Adrenal gland (tissue), 19 donors: ENCODE data around the gene SPDYE2. TPM values are rescaled to one million over a fixed set of nuclear protein-coding genes. Genes with fewer than 3 reads are reported as not detected.
A peak's percentile ranks its signal among the peaks of the same experiment; 100 is the strongest.
"Not testable (repeated sequence)": the region's sequence is repeated elsewhere in the genome, so short reads cannot be mapped to it uniquely, and the experiment has no call there.

Experiments used
- DNase-seq, 7 donors: peaks; one replicate each; pipeline ENCODE4 v3.0.0-alpha.2; 2019 to 2020
- H3K27ac ChIP-seq, 5 donors: fragments of 200-600 bp; sonication (generic) in 4 of 5; 1 replicate in 3 of 5; 2 replicates in 2 of 5; pipeline versions ENCODE4 v1.5.1 to v1.8.0; 2016 to 2020; ENCODE audit warnings: mild to moderate bottlenecking in 1 of 5
- H3K27me3 ChIP-seq: fragments of 200-600 bp; 2 replicates; pipeline ENCODE4 v1.8.0; 2021
- H3K36me3 ChIP-seq, 2 donors: fragments of 200-600 bp; replicated peaks in 1 of 2; 1 replicate in 1 of 2; 2 replicates in 1 of 2; pipeline versions ENCODE4 v1.5.1 to v1.8.0; 2018 to 2022
- H3K4me1 ChIP-seq, 2 donors: fragments of 200-600 bp; replicated peaks in 1 of 2; 1 replicate in 1 of 2; 2 replicates in 1 of 2; pipeline versions ENCODE4 v1.5.1 to v1.8.0; 2018 to 2021
- H3K4me3 ChIP-seq, 4 donors: fragments of 200-600 bp; sonication (generic) in 3 of 4; one replicate each; pipeline ENCODE4 v1.5.1; 2016 to 2018
- H3K9me3 ChIP-seq, 3 donors: fragments of 200-600 bp; sonication (generic) in 1 of 3; replicated peaks in 1 of 3; 1 replicate in 2 of 3; 2 replicates in 1 of 3; pipeline versions ENCODE4 v1.5.1 to v1.8.0; 2016 to 2021
- WGBS, 4 donors: extraction: QIAGEN DNeasy Blood & Tissue Kit in 2 of 4; methylation state at CpG; one replicate each; pipeline versions ENCODE4 v1.1.5 to v1.1.7; 2013 to 2017; 5-methylcytosine and 5-hydroxymethylcytosine counted together
- intact Hi-C, 2 donors: fragments of 100-400 bp; cut with DNase I; formaldehyde crosslinking; loops; one replicate each; pipeline versions ENCODE4 v1.14.1 to v1.15.0; 2022 to 2023
- long read RNA-seq, 10 donors: library from polyadenylated mRNA in 3 of 10; unstranded in 2 of 10; stranded (forward) in 1 of 10; transcript quantifications; one replicate each; pipeline ENCODE4 v2.0.0 and lab custom pipeline, GENCODE V29; 2021 to 2026
- polyA plus RNA-seq, 3 donors: library from polyadenylated mRNA; stranded (reverse); fragments of 200-250 nt in 2 of 3; fragments of 350-450 nt in 1 of 3; fragmentation: Illumina TruSeq in 1 of 3; extraction: RNeasy Lipid Tissue Mini Kit (QIAGEN cat#74804) in 1 of 3; gene quantifications; one replicate each; pipeline ENCODE4 v1.2.3, GENCODE V29; 2013 to 2014
- total RNA-seq, 9 donors: library from RNA; depleted of rRNA in 4 of 9; stranded (reverse); fragments of >200 nt in 4 of 9; fragments of 120-200 nt in 1 of 9; fragmentation: NEBNext Ultra II Directional in 1 of 9; extraction: Animal tissue kit (Norgen Biotek cat#: 25700) in 1 of 9; gene quantifications; one replicate each; pipeline versions ENCODE4 v1.1.0 to v1.2.4, GENCODE V29; 2013 to 2023
- donor health status: healthy with polysubstance abuse.
- donor health status: Bipolar disorder and iron deficiency.
- donor health status: DM: yes; HTN: yes; CAD: no.
- donor health status: DM: no; HTN: no; CAD: no.
- donor health status: DM: no; HTN: no; CAD: no.
- donor health status: DM: yes; HTN: yes; CAD: no.

The SPDYE2 gene, protein sequence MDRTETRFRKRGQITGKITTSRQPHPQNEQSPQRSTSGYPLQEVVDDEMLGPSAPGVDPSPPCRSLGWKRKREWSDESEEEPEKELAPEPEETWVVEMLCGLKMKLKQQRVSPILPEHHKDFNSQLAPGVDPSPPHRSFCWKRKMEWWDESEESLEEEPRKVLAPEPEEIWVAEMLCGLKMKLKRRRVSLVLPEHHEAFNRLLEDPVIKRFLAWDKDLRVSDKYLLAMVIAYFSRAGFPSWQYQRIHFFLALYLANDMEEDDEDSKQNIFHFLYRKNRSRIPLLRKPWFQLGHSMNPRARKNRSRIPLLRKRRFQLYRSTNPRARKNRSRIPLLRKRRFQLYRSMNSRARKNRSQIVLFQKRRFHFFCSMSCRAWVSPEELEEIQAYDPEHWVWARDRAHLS
- total RNA-seq (under 1 TPM in 2 of 9 donors, not detected in 7; 0.15 to 0.29 TPM), polyA plus RNA-seq (under 1 TPM in 1 of 3 donors, not detected in 2; 0.17 TPM)
- long read RNA-seq, donor 1, partial matches to known transcripts = 10 of 10 reads
- long read RNA-seq, donor 1, other reads (novel, unspliced or antisense) = 0 of 10 reads
- long read RNA-seq, donor 2 = 0 reads
- long read RNA-seq, donor 3 = 0 reads
- long read RNA-seq, donor 4, partial matches to known transcripts = 0 of 8 reads
- long read RNA-seq, donor 4, other reads (novel, unspliced or antisense) = 8 of 8 reads
- long read RNA-seq, donor 5, partial matches to known transcripts = 0 of 4 reads
- long read RNA-seq, donor 5, other reads (novel, unspliced or antisense) = 4 of 4 reads
- long read RNA-seq, donor 6, partial matches to known transcripts = 0 of 1 reads
- long read RNA-seq, donor 6, other reads (novel, unspliced or antisense) = 1 of 1 reads
- long read RNA-seq, donor 7 = 0 reads
- long read RNA-seq, donor 8 = 0 reads
- long read RNA-seq, donor 9, partial matches to known transcripts = 12 of 12 reads
- long read RNA-seq, donor 9, other reads (novel, unspliced or antisense) = 0 of 12 reads
- long read RNA-seq, donor 10 = 0 reads

DNA sequence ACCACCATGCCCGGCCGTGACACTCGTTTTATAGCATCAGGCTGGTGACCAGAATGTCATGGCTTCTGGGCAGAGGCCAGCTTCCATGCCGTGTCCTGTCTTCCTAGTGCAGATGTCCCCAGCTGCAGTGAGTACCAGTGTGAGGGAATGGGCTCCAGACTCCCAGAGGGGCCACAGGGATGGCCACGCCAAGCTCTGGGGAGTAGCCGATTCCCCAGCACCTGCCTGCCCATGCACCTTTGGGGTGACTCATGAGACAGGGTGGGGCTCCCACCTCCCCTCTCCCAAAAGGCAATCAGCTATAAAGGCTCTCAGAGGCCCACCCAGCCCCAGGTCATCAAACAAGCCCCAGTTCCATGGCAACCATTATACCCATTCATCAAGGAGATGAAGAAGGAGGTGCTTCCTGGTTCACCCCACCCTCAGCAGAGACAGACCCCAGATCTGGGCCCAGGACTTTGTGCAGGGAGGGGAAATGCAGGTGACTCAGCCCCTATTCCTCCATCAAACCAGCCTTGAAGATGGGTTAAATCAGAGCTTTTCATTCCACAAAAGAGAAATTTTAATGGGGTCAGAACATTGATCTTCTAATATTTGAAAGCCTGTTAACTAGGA is at the start of gene SPDYE2:
Gene SPDYE2 (plus strand): TSS at position 419 of the 615 bp plus-strand sequence. CDS start 2,030 bp downstream, outside the sequence.
- H3K4me3 ChIP-seq, H3K9me3 ChIP-seq, DNase-seq, H3K4me1 ChIP-seq, intact Hi-C loops, H3K36me3 ChIP-seq, H3K27ac ChIP-seq, H3K27me3 ChIP-seq: not testable (repeated sequence)
- no CpG with 5 or more reads among the region's 6 CpGs for WGBS, 4 donors

DNA sequence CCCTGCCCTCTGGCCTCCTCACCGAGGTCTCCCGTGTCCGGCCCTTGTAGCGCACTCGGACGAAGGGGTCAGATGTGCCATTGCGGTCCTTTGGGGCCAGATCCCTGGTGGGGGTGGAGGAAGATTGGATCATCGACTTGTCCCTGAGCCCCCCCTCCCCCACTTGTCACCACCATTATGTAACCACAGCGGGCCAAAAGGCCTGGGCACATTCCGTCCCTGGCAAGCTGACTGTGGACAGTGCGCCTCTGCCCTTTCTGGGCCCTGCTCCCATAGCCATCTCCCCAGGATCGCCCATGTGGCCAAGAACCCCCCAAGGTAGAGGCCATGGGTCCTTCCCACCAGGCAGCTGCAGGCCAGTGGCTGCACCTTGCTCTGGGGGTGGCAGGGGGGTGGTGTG is 47.9 kb upstream of the SPDYE2 start:
- H3K27ac ChIP-seq, H3K4me3 ChIP-seq, H3K36me3 ChIP-seq, H3K9me3 ChIP-seq, H3K27me3 ChIP-seq, DNase-seq, H3K4me1 ChIP-seq, intact Hi-C loops: not testable (repeated sequence)
- no CpG with 5 or more reads among the region's 12 CpGs for WGBS, 4 donors

DNA sequence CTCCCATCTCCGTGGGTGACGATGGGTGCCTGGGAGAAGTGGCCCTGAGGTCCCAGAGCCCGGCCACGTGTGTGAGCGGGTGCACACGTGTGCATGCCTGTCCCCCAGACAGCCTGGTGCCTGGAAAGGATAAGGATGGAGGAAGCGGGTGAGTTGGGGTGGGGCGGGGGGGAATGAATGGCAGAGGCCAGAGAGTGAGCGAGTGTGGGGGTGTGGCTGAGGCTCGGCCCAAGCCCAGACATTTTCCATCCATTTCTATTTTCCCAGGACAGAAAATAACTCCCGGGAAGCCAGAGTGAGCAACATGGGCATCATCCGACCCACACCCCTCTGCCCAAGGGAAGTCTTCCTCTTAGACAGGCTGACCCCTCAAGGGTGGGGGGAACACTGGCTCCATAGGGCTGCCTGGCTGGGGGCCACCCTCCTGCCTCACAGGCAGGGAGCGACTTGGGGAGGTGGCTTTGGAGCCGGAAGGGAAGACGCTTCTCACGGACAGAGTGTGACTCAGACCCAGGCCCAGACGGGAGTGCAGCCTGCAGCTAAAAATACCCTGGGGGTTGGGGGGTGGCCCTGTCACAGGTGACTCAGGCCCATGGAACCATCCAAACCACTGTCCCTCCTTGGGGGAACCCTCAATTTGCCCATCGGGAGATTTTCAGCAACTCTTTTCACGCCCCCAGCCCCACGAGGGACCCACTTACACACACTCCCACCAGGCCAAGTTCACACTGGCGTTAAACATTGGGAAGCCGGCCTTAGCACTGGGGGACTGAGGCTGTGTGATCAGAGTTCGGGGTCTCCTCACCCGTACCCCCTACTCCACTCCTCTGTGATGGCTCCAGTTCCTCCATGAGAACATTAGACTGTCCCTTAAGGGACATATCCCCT is 45.5 kb upstream of the SPDYE2 start:
- 49 to 64% (median 55%) methylated on average over 3 to 5 of the region's 24 CpGs for WGBS, 4 donors
- peak in 5 of 7 donors; percentile 16 to 52 (median 23) for DNase-seq
- H3K36me3 ChIP-seq, H3K4me3 ChIP-seq, H3K27me3 ChIP-seq, intact Hi-C loops, H3K4me1 ChIP-seq, H3K9me3 ChIP-seq: not testable (repeated sequence)
- H3K27ac ChIP-seq = peak overlapping the region in 2 of 5 donors; percentile 54 to 74

DNA sequence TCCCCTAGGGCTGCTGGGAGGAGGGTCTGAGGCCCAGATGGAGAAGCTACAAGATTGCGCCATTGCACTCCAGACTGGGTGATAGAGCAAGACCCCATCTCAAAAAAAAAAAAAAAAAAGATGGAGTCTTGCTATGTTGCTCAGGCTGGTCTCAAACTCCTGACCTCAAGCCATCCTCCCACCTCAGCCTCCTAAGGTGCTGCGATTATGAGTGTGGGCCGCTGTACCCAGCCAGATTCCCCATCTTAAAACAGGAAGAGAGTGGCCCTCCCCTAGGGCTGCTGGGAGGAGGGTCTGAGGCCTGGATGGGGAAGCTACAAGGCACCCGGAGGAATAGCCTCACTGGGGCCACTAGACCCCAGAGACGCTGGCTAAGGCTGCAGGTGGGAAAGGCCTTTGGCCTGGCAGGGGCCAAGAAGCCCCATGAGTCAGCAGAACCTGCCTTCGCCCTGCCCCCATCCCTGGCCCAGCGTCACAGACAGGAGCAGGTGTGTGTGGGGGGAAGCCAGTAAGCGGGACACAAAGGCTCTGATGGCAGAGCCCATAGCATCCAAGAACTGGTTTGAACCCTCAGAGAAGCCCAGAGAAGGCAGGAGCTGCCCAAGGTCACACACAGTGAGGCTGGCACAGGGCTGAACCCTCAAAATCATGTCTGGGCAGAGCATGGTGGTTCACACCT is 43.5 kb upstream of the SPDYE2 start:
- H3K9me3 ChIP-seq, H3K4me3 ChIP-seq, intact Hi-C loops, H3K27ac ChIP-seq, H3K36me3 ChIP-seq, H3K4me1 ChIP-seq, H3K27me3 ChIP-seq: not testable (repeated sequence)
- DNase-seq = peak; percentile 4 to 49 (median 18)
- 83 to 86% (median 86%) methylated on average over 2 of the region's 8 CpGs for WGBS, 4 donors

DNA sequence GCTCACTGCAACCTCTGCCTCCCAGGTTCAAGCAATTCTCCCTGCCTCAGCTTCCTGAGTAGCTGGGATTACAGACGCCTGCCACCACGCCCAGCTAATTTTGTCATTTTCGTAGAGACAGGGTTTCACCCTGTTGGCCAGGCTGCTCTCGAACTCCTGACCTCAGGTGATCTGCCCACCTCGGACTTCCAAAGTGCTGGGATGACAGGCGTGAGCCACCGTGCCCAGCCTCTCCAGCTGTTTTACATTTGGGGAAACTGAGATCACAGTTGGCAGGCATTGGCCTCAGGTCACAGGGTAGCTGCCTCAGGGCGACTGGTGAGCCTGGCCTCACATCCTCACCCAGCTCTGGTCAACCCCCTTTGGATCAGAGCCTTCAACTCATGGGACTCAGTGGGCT is 40.5 kb upstream of the SPDYE2 start:
- intact Hi-C loops, H3K9me3 ChIP-seq, H3K27ac ChIP-seq, H3K27me3 ChIP-seq, H3K4me1 ChIP-seq, H3K4me3 ChIP-seq, H3K36me3 ChIP-seq: not testable (repeated sequence)
- WGBS, 4 donors = 73 to 75% methylated on average over 4 of the region's 8 CpGs; no CpG with 5 or more reads in 2 of the 4 donors
- peak in 1 of 7 donors; percentile 10 for DNase-seq

DNA sequence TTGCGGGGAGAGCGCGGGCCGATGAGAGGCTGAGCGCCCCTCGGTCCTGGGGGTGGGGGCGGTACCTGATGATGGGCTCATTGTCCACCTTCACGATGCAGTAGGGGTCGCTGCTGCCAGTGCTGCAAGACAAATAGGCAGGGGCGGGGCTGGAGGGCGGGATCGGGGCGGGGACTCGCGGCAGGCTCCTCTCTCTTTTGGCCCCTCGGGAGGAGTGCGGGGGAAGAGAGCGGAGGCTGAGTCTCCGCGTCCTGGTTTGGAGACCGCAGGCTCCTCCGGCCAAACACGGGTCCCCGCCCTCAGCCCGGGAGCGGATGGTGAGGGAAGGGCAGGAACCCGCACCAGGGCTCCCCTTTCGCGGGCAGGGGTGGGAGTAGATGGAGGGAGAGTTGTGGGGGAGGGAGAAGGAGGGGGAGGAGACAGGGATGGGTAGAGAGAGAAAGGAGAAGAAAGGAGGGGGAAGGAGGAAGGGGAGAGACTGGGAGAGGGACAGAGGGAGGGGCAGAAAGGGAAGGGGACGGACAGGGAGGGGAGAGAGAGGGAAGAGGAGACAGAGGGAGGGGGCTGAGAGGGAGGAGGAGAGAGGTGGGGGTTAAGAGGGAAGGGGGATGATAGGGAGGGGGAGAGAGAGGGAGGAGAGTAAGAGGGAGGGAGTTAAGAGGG is 39.0 kb upstream of the SPDYE2 start:
- H3K36me3 ChIP-seq, intact Hi-C loops, H3K4me3 ChIP-seq, H3K4me1 ChIP-seq, H3K27ac ChIP-seq, DNase-seq, H3K9me3 ChIP-seq, H3K27me3 ChIP-seq: not testable (repeated sequence)
- WGBS, 4 donors = no CpG with 5 or more reads among the region's 30 CpGs

DNA sequence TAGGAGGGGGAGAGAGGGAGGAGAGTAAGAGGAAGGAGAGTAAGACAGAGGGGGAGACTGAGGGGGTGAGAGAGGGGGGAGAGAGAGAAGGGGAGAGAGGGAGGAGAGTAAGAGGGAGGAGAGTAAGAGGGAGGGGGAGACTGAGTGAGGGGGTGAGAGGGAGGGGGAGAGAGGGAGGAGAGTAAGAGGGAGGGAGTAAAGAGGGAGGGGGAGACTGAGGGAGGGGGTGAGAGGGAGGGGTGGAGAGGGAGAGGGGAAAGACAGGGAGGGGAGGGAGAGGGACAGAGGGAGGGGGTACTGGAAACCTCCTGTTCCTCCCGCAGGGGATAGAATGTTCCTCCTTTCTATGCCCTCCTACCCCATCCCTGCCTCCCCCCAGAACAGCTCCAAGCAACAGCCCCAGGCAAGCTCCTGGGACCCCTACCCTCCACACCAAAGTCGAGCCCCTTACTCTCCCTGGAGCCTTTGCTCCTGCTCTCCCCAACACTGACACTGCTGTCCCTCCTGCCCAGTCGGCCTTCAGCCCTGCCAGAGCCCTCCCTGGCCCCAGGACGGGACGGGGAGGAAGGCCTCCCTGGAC is 38.3 kb upstream of the SPDYE2 start:
- H3K27me3 ChIP-seq, H3K9me3 ChIP-seq, H3K4me1 ChIP-seq, H3K36me3 ChIP-seq, intact Hi-C loops: not testable (repeated sequence)
- Histone ChIP-seq H3K4me3 (peak overlapping the region in 1 of 4 donors; percentile 44), H3K27ac (peak overlapping the region in 3 of 5 donors; percentile 52 to 88 (median 81))
- 0 to 10% (median 9%) methylated on average over 2 to 5 of the region's 5 CpGs for WGBS, 4 donors
- peak; percentile 44 to 78 (median 61) for DNase-seq

DNA sequence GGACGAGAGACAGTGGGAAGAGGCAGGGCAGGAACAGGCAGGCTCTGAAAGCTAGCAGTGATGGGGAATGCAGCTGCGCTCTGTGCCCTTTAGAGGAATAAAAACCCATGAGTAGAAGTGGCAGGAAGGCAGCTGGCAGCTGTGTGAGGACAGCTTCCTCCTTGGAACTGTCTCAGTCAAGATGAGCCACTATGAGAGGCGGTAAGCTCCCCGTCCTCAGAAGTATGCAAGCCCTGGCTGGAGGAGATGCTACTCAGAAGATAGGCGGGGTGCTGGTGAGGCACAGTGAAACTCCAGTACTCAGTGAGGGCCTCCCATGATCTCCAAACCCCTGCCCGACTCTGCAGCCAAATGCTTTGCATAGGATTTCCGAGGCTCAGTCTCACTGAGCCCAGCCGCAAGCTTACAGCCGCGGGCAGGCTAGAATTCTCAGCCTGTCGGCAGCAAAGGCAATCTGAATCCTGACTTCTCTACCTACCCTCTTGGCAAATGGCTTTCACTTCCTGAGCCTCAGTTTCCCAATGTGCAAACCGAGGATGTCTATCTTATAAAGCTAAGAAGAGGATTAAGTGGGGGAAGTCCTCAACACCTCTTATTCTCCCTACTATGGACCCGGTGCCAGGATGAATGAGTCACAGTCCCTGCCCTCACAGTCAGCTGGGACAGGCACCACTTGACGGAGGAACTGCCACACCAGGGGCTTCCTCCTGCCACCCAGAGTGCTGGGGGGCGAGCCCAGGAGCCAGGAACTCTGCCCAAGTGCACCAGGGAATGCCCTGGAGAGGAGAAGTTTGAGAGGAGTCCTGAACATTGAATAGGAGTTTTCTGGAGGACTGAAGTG is 35.9 kb upstream of the SPDYE2 start:
- H3K9me3 ChIP-seq, H3K27ac ChIP-seq, H3K27me3 ChIP-seq, H3K4me3 ChIP-seq, intact Hi-C loops, H3K4me1 ChIP-seq, H3K36me3 ChIP-seq: not testable (repeated sequence)
- DNase-seq = peak in 1 of 7 donors; percentile 11
- WGBS, 4 donors = 18 to 38% (median 27%) methylated on average over 2 to 3 of the region's 15 CpGs; no CpG with 5 or more reads in 1 of the 4 donors
